ENCODE results near the gene ADGRA1.

Gene ADGRA1

GRCh38 chr10:133079836-133080682 is 7.7 kb upstream of the ADGRA1 start:
- no peak for DNase-seq

- no peak for DNase-seq
Observed at GRCh38 chr10:133080683-133081040, 7.1 kb upstream of the ADGRA1 start.

GRCh38 chr10:133081636-133082035 is 6.1 kb upstream of the ADGRA1 start:
- DNase-seq = no peak

GRCh38 chr10:133082685-133083421 is 4.9 kb upstream of the ADGRA1 start:
- no peak for DNase-seq

GRCh38 chr10:133083422-133084100 is 4.2 kb upstream of the ADGRA1 start:
- DNase-seq = no peak

- no peak for DNase-seq
Observed at GRCh38 chr10:133084491-133084890, 3.2 kb upstream of the ADGRA1 start.

- no peak for DNase-seq
Observed at GRCh38 chr10:133085251-133086125, 2.2 kb upstream of the ADGRA1 start.

- no peak for DNase-seq
Observed at GRCh38 chr10:133086247-133086646, 1.5 kb upstream of the ADGRA1 start.

- no peak for DNase-seq
Observed at GRCh38 chr10:133087045-133087678, 562 bp upstream of the ADGRA1 start.

GRCh38 chr10:133088179-133088955 is 643 bp downstream of the ADGRA1 start:
- no peak for DNase-seq

GRCh38 chr10:133088956-133089800 is 1.5 kb downstream of the ADGRA1 start:
- DNase-seq = no peak

GRCh38 chr10:133090101-133090500 is 2.4 kb downstream of the ADGRA1 start:
- DNase-seq = no peak

GRCh38 chr10:133090654-133091053 is 2.9 kb downstream of the ADGRA1 start:
- no peak for DNase-seq

- DNase-seq = no peak
Observed at GRCh38 chr10:133091316-133091715, 3.6 kb downstream of the ADGRA1 start.

- no peak for DNase-seq
Observed at GRCh38 chr10:133093291-133093690, 5.6 kb downstream of the ADGRA1 start.

- no peak for DNase-seq
Observed at GRCh38 chr10:133094286-133094685, 6.6 kb downstream of the ADGRA1 start.

- no peak for DNase-seq
Observed at GRCh38 chr10:133094866-133095265, 7.1 kb downstream of the ADGRA1 start.

GRCh38 chr10:133095586-133095985 is 7.9 kb downstream of the ADGRA1 start:
- no peak for DNase-seq

GRCh38 chr10:133096616-133097269 is 9.0 kb downstream of the ADGRA1 start:
- DNase-seq = no peak

GRCh38 chr10:133097418-133097817 is 9.7 kb downstream of the ADGRA1 start:
- DNase-seq = no peak

All from NCI-H1092 treated with DMSO at 0.1 percent for 48 hours (cell line).